ENCODE results near the gene STUM. TPM values are rescaled to one million over a fixed set of nuclear protein-coding genes. Genes with fewer than 3 reads are reported as not detected.

STUM gene
- total RNA-seq, 1 experiment from 2014 or later, result 0.11 TPM

DNA sequence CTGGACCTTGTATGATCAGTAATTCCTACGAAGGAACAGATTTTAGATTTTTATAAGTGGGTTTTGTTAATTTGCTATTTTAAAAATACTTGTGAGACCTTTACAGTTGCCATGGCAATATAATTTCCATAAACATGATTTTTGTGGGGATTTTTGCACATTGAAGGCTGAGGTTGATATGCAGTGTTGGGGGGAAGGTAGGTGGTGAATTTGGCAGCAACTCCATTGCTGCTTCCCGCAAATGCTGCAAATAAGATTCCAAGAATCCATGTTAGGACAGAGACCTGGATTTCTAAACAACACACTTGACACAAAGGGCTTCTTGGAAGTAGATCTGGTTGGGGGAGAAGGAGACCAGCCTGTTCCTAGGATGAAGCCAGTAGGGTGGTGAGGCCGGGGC, 18.2 kb downstream of the STUM start:
- WGBS (ENCODE audit: extremely low coverage, insufficient read length, low lambda C conversion rate), result no CpG with 5 or more reads among the region's 3 CpGs

More for the DNA sequence above, 18.2 kb downstream of the STUM start:
- Histone ChIP-seq H4K8ac (replicated peaks; ENCODE audit: insufficient read length, low read depth, low read length) (no peak overlapping the region), H3K79me1 (ENCODE audit: insufficient read depth, low read depth, low read length, poor library complexity, severe bottlenecking) (no peaks in the 10 kb centered on the region), H3K23ac (ENCODE audit: insufficient read length, low read depth, low read length) (no peak overlapping the region), H3K14ac (ENCODE audit: insufficient read depth, low read length) (no peak overlapping the region), H3K27me3 (ENCODE audit: insufficient read depth, low read length) (no peaks in the 10 kb centered on the region), H3K18ac (ENCODE audit: insufficient read length, low read depth, low read length) (no peak overlapping the region), H2AK5ac (ENCODE audit: insufficient read length, low read length) (no peak overlapping the region), H2BK15ac (ENCODE audit: low read depth, low read length) (no peak overlapping the region), H3K9ac (ENCODE audit: extremely low read depth, insufficient read length, low read length) (no peak overlapping the region), H2BK120ac (ENCODE audit: low read depth, low read length, poor library complexity, severe bottlenecking) (no peak overlapping the region), H3K4me2 (ENCODE audit: insufficient read depth, insufficient read length, low read length) (no peak overlapping the region), H2BK5ac (ENCODE audit: insufficient read length, low read length) (no peak overlapping the region), H3K4me1 (ENCODE audit: insufficient read depth, low read length) (no peaks in the 10 kb centered on the region), H4K20me1 (ENCODE audit: control insufficient read depth, insufficient read depth, insufficient read length) (no peaks in the 10 kb centered on the region), H3K4ac (ENCODE audit: low read depth, low read length) (no peak overlapping the region), H2AFZ (ENCODE audit: low read length) (no peak overlapping the region), H2BK12ac (ENCODE audit: insufficient read length, low read depth, low read length) (no peak overlapping the region), H4K91ac (ENCODE audit: insufficient read length, low read depth, low read length) (no peak overlapping the region), H2BK20ac (ENCODE audit: low read depth, low read length, poor library complexity, severe bottlenecking) (no peak overlapping the region), H3T11ph (ENCODE audit: low read length) (no peak overlapping the region), H3K56ac (ENCODE audit: insufficient read length, low read depth, low read length) (no peak overlapping the region), H4K5ac (ENCODE audit: insufficient read length, low read depth, low read length) (no peak overlapping the region), H3K23me2 (ENCODE audit: insufficient read length, low read depth, low read length, poor library complexity, severe bottlenecking) (no peaks in the 10 kb centered on the region), H3K9me3 (ENCODE audit: control insufficient read depth, low read depth, low read length) (no peaks in the 10 kb centered on the region), H3K79me2 (ENCODE audit: insufficient read depth, low read length) (no peaks in the 10 kb centered on the region), H3K27ac (ENCODE audit: insufficient read length, low read depth, low read length) (no peak overlapping the region)
- Mint-ChIP-seq H3K4me3 (no peak overlapping the region), H3K27ac (no peak overlapping the region), H3K27me3 (ENCODE audit: low read depth) (peaks cover 5% of the 10 kb centered on the region), H3K36me3 (ENCODE audit: insufficient read depth in 1 of 3, low read depth in 3 of 3) (no peaks in the 10 kb centered on the region), H3K9me3 (no peaks in the 10 kb centered on the region), H3K4me1 (peaks cover 8 to 17% of the 10 kb centered on the region in 2 experiments)
- DNase-seq, result no peak
- TF ChIP-seq, protein P1, sequence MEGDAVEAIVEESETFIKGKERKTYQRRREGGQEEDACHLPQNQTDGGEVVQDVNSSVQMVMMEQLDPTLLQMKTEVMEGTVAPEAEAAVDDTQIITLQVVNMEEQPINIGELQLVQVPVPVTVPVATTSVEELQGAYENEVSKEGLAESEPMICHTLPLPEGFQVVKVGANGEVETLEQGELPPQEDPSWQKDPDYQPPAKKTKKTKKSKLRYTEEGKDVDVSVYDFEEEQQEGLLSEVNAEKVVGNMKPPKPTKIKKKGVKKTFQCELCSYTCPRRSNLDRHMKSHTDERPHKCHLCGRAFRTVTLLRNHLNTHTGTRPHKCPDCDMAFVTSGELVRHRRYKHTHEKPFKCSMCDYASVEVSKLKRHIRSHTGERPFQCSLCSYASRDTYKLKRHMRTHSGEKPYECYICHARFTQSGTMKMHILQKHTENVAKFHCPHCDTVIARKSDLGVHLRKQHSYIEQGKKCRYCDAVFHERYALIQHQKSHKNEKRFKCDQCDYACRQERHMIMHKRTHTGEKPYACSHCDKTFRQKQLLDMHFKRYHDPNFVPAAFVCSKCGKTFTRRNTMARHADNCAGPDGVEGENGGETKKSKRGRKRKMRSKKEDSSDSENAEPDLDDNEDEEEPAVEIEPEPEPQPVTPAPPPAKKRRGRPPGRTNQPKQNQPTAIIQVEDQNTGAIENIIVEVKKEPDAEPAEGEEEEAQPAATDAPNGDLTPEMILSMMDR (conservative IDR thresholded peaks at IDR 0.05), result no peak

Measured in H9 (cell line).